Mesendoderm (in vitro differentiated cells): Measurements from ENCODE around the gene CENPP.

Experiments
- DNase-seq: peaks from one replicate; pipeline ENCODE4 v3.0.0; 2013
- H2AK5ac ChIP-seq: 2 replicates; pipeline ENCODE4 v1.6.1; 2013; ENCODE audit warnings: low read length, inconsistent platforms
- H2BK120ac ChIP-seq: 2 replicates; pipeline ENCODE4 v1.6.1; 2013; ENCODE audit warnings: low read depth, mild to moderate bottlenecking, low read length, moderate library complexity, mixed read lengths
- H2BK15ac ChIP-seq: replicated peaks from 2 replicates; pipeline ENCODE4 v1.6.1; 2013; ENCODE audit warnings: low read depth, mild to moderate bottlenecking, moderate library complexity
- H2BK5ac ChIP-seq: 2 replicates; pipeline ENCODE4 v1.6.1; 2013; ENCODE audit warnings: low read length, inconsistent platforms
- H3K18ac ChIP-seq: 2 replicates; pipeline ENCODE4 v1.6.1; 2013; ENCODE audit warnings: mild to moderate bottlenecking, low read length, mixed read lengths
- H3K23ac ChIP-seq: one replicate; pipeline ENCODE4 v1.6.1; 2013; ENCODE audit warnings: low read length
- H3K27ac ChIP-seq: 2 replicates; pipeline ENCODE4 v1.5.1; 2013; ENCODE audit warnings: low read depth, mild to moderate bottlenecking, inconsistent platforms, low read length, moderate library complexity
- H3K27me3 ChIP-seq: 2 replicates; pipeline ENCODE4 v1.6.1; 2013; ENCODE audit warnings: low read length, control low read depth, mild to moderate bottlenecking, inconsistent platforms; ENCODE audit not compliant: insufficient read depth, poor library complexity
- H3K36me3 ChIP-seq: 2 replicates; pipeline ENCODE4 v1.6.1; 2013; ENCODE audit warnings: low read length, inconsistent platforms; ENCODE audit not compliant: control insufficient read depth, insufficient read depth
- H3K4ac ChIP-seq: one replicate; pipeline ENCODE4 v1.6.1; 2013; ENCODE audit warnings: low read depth, mild to moderate bottlenecking, low read length, moderate library complexity
- H3K4me1 ChIP-seq: 2 replicates; pipeline ENCODE4 v1.6.1; 2013; ENCODE audit warnings: low read depth, low read length, inconsistent platforms; ENCODE audit not compliant: control insufficient read depth
- H3K4me2 ChIP-seq: 2 replicates; pipeline ENCODE4 v1.6.1; 2013; ENCODE audit warnings: low read length
- H3K4me3 ChIP-seq: 2 replicates; pipeline ENCODE4 v1.5.1; 2013; ENCODE audit warnings: mild to moderate bottlenecking, low read length
- H3K56ac ChIP-seq: one replicate; pipeline ENCODE4 v1.6.1; 2013; ENCODE audit warnings: low read length
- H3K79me1 ChIP-seq: 2 replicates; pipeline ENCODE4 v1.6.1; 2013; ENCODE audit warnings: low read length, inconsistent platforms
- H3K79me2 ChIP-seq: 2 replicates; pipeline ENCODE4 v1.6.1; 2013; ENCODE audit warnings: mild to moderate bottlenecking, low read length; ENCODE audit not compliant: control insufficient read depth, insufficient read depth
- H3K9ac ChIP-seq: 2 replicates; pipeline ENCODE4 v1.6.1; 2013; ENCODE audit warnings: low read length, inconsistent platforms
- H4K5ac ChIP-seq: one replicate; pipeline ENCODE4 v1.6.1; 2013; ENCODE audit warnings: low read length
- H4K8ac ChIP-seq: one replicate; pipeline ENCODE4 v1.6.1; 2013; ENCODE audit warnings: low read depth, mild to moderate bottlenecking, control low read depth, low read length, moderate library complexity
- WGBS: extraction: QIAGEN DNeasy Blood & Tissue Kit; methylation state at CpG from one replicate; pipeline ENCODE4 v1.1.7; 2013; ENCODE audit warnings: low lambda C conversion rate, missing lambda C conversion rate; ENCODE audit not compliant: insufficient coverage; ENCODE audit errors: extremely low coverage; 5-methylcytosine and 5-hydroxymethylcytosine counted together

The CENPP gene

GRCh38 chr9:92324431-92324830 is 1.3 kb upstream of the CENPP start:
- Histone ChIP-seq H2BK5ac (no peak overlapping the region), H3K9ac (peak overlapping the region; percentile 91), H3K27me3 (no peaks in the 10 kb centered on the region), H4K8ac (no peak overlapping the region), H2BK120ac (no peak overlapping the region), H3K56ac (peak overlapping the region; percentile 95), H3K4me2 (peak overlapping the region; percentile 45), H2AK5ac (no peak overlapping the region), H4K5ac (no peak overlapping the region), H3K79me1 (peaks cover 2% of the 10 kb centered on the region), H3K18ac (no peak overlapping the region), H3K36me3 (peaks cover 3% of the 10 kb centered on the region), H3K4me1 (no peaks in the 10 kb centered on the region), H3K4ac (no peak overlapping the region), H3K23ac (no peak overlapping the region), H3K4me3 (peak overlapping the region; percentile 60), H3K79me2 (peaks cover 11% of the 10 kb centered on the region), H2BK15ac (no peak overlapping the region), H3K27ac (no peak overlapping the region)
- DNase-seq = peak; percentile 1
- no CpG with 5 or more reads among the region's 2 CpGs for WGBS

- no peak overlapping the region for H4K5ac ChIP-seq
- H3K4me1 ChIP-seq = no peaks in the 10 kb centered on the region
- peak overlapping the region; percentile 91 for H3K9ac ChIP-seq
- no CpG with 5 or more reads among the region's 12 CpGs for WGBS
- peaks cover 2% of the 10 kb centered on the region for H3K79me1 ChIP-seq
- no peak overlapping the region for H2AK5ac ChIP-seq
- no peak overlapping the region for H3K27ac ChIP-seq
- no peak overlapping the region for H2BK5ac ChIP-seq
- H3K4ac ChIP-seq = no peak overlapping the region
- no peak for DNase-seq
- H4K8ac ChIP-seq = no peak overlapping the region
- H3K36me3 ChIP-seq = peaks cover 3% of the 10 kb centered on the region
- H3K79me2 ChIP-seq = peaks cover 11% of the 10 kb centered on the region
- peak overlapping the region; percentile 95 for H3K56ac ChIP-seq
- H3K23ac ChIP-seq = no peak overlapping the region
- H2BK15ac ChIP-seq = no peak overlapping the region
- no peaks in the 10 kb centered on the region for H3K27me3 ChIP-seq
- H3K18ac ChIP-seq = no peak overlapping the region
- no peak overlapping the region for H2BK120ac ChIP-seq
- peak overlapping the region; percentile 60 for H3K4me3 ChIP-seq
- peak overlapping the region; percentile 45 for H3K4me2 ChIP-seq
These were observed 874 bp upstream of the CENPP start for GRCh38 chr9:92324889-92325268.

DNA sequence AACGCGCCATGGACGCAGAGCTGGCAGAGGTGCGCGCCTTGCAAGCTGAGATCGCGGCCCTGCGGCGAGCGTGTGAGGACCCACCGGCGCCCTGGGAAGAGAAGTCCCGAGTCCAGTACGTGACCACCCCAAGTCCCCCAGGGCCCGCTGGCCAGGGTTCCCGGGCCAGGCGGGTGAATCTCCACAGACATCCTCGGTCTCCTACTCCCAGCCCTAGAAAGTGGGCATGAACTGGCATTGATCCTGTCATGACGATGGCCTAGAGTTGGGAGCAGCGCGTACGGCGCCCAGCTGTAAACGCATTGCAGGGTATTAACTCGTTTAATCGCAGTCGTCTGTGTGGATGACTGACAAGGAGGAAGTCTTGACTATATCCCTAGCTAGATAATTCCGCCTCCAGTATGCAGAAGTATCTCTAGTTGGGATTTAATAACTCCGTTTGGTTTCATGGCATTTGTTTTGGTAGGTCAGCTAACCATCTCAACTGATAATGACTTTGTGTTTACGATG is 293 bp downstream of the CENPP start:
- H2BK120ac ChIP-seq = no peak overlapping the region
- no peak overlapping the region for H3K18ac ChIP-seq
- peaks cover 11% of the 10 kb centered on the region for H3K79me2 ChIP-seq
- H3K23ac ChIP-seq = no peak overlapping the region
- no peak overlapping the region for H3K27ac ChIP-seq
- no peaks in the 10 kb centered on the region for H3K36me3 ChIP-seq
- peak overlapping the region; percentile 60 for H3K4me3 ChIP-seq
- H4K8ac ChIP-seq = no peak overlapping the region
- no peak overlapping the region for H2BK15ac ChIP-seq
- no peak overlapping the region for H4K5ac ChIP-seq
- no peaks in the 10 kb centered on the region for H3K4me1 ChIP-seq
- no CpG with 5 or more reads among the region's 30 CpGs for WGBS
- no peak overlapping the region for H2BK5ac ChIP-seq
- no peak overlapping the region for H3K4ac ChIP-seq
- no peak for DNase-seq
- peak overlapping the region; percentile 63 for H3K4me2 ChIP-seq
- no peak overlapping the region for H2AK5ac ChIP-seq
- peaks cover 2% of the 10 kb centered on the region for H3K79me1 ChIP-seq
- peak overlapping the region; percentile 95 for H3K56ac ChIP-seq
- peak overlapping the region; percentile 91 for H3K9ac ChIP-seq
- no peaks in the 10 kb centered on the region for H3K27me3 ChIP-seq

DNA sequence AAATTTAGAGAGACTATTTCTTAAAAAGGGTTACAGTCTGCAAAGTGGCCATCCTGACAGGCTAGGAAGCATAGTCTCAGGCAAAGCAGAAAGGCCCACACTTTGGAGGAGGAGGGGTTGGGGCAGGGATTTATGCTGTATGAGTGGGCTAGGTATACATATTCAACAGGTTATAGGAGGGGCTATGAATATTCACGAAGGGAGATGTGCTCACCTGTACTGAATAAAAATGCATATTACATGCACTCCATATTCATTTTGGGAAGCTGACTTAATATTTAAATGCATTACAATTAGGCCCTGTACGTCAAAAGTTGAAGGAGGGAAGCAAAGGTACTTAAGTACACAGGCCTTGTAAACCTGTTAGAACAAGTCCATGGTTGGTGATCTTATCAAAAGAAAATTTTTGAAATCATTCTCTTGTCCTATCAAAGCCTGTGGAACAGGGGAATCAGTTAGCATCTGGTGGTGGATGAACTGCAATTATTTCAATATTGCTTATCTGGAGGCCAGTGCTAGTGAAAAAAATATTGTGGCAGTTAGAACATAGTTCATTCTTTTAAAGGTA is 1.6 kb downstream of the CENPP start:
- no CpG with 5 or more reads among the region's 2 CpGs for WGBS
- no peak overlapping the region for H3K18ac ChIP-seq
- H4K8ac ChIP-seq = no peak overlapping the region
- no peak overlapping the region for H3K4me2 ChIP-seq
- H3K79me2 ChIP-seq = peaks cover 11% of the 10 kb centered on the region
- H2BK5ac ChIP-seq = no peak overlapping the region
- H2BK120ac ChIP-seq = no peak overlapping the region
- no peak overlapping the region for H2BK15ac ChIP-seq
- H2AK5ac ChIP-seq = no peak overlapping the region
- H3K4ac ChIP-seq = no peak overlapping the region
- H3K4me1 ChIP-seq = no peaks in the 10 kb centered on the region
- DNase-seq = no peak
- no peaks in the 10 kb centered on the region for H3K36me3 ChIP-seq
- no peak overlapping the region for H3K4me3 ChIP-seq
- H4K5ac ChIP-seq = no peak overlapping the region
- H3K27me3 ChIP-seq = no peaks in the 10 kb centered on the region
- no peak overlapping the region for H3K56ac ChIP-seq
- no peak overlapping the region for H3K23ac ChIP-seq
- no peak overlapping the region for H3K9ac ChIP-seq
- no peak overlapping the region for H3K27ac ChIP-seq
- H3K79me1 ChIP-seq = peaks cover 2% of the 10 kb centered on the region

- H2BK120ac ChIP-seq = no peak overlapping the region
- H3K4ac ChIP-seq = no peak overlapping the region
- no peaks in the 10 kb centered on the region for H3K4me1 ChIP-seq
- no peak overlapping the region for H3K9ac ChIP-seq
- H3K56ac ChIP-seq = no peak overlapping the region
- H4K5ac ChIP-seq = no peak overlapping the region
- H3K23ac ChIP-seq = no peak overlapping the region
- H3K79me1 ChIP-seq = peaks cover 2% of the 10 kb centered on the region
- H2BK15ac ChIP-seq = no peak overlapping the region
- no peak overlapping the region for H3K4me2 ChIP-seq
- DNase-seq = peak; percentile 50
- H3K4me3 ChIP-seq = no peak overlapping the region
- no peaks in the 10 kb centered on the region for H3K36me3 ChIP-seq
- no peak overlapping the region for H2AK5ac ChIP-seq
- H3K27me3 ChIP-seq = no peaks in the 10 kb centered on the region
- no peak overlapping the region for H3K18ac ChIP-seq
- H3K79me2 ChIP-seq = peaks cover 11% of the 10 kb centered on the region
- no peak overlapping the region for H4K8ac ChIP-seq
- no CpG with 5 or more reads among the region's 2 CpGs for WGBS
- H3K27ac ChIP-seq = no peak overlapping the region
- H2BK5ac ChIP-seq = no peak overlapping the region
These were observed 2.5 kb downstream of the CENPP start for GRCh38 chr9:92328225-92328624.
